K562 (cell line): ENCODE results near the gene DHX35. TPM values are rescaled to one million over a fixed set of nuclear protein-coding genes. Genes with fewer than 3 reads are reported as not detected.

Experiments used
- ARHGAP35 ChIP-seq: fragments of 450-650 bp; IDR thresholded peaks from 2 replicates; pipeline ENCODE4 v1.6.1; 2018; ENCODE audit not compliant: partially characterized antibody
- E2F5 ChIP-seq: sonication (generic); formaldehyde crosslinking; IDR thresholded peaks from 2 replicates; pipeline ENCODE4 v1.8.0; 2022; ENCODE audit warnings: mild to moderate bottlenecking, missing genetic modification reagents
- EWSR1 ChIP-seq: fragments of 450-650 bp; IDR thresholded peaks from 2 replicates; pipeline ENCODE4 v1.6.1; 2018; ENCODE audit warnings: borderline replicate concordance, mild to moderate bottlenecking, low read depth, moderate library complexity; ENCODE audit not compliant: partially characterized antibody
- GATAD2B ChIP-seq: fragments of 450-650 bp; IDR thresholded peaks from 2 replicates; pipeline ENCODE4 v1.6.1; 2017; ENCODE audit warnings: mild to moderate bottlenecking, borderline replicate concordance
- HDAC2 ChIP-seq: fragments of 450-650 bp; IDR thresholded peaks from 2 replicates; pipeline ENCODE4 v1.6.1; 2016; ENCODE audit warnings: mild to moderate bottlenecking
- IFI16 ChIP-seq: fragments of 250-450 bp; sonication (Bioruptor Pico); IDR thresholded peaks from 2 replicates; pipeline ENCODE4 v2.1.2; 2022; ENCODE audit warnings: mild to moderate bottlenecking, inconsistent platforms
- KAT7 ChIP-seq: sonication (generic); formaldehyde crosslinking; IDR thresholded peaks from 2 replicates; pipeline ENCODE4 v1.8.0; 2022; ENCODE audit warnings: missing genetic modification reagents, mild to moderate bottlenecking, borderline replicate concordance
- KDM1A ChIP-seq, 2 experiments: fragments of 450-650 bp; IDR thresholded peaks; 2 replicates each; pipeline ENCODE4 v1.6.1; 2016; ENCODE audit warnings: mild to moderate bottlenecking in 2 of 2
- KDM2B ChIP-seq: fragments of 250-450 bp; sonication (Bioruptor Pico); IDR thresholded peaks from 2 replicates; pipeline ENCODE4 v1.8.0; 2021; ENCODE audit warnings: mild to moderate bottlenecking, moderate library complexity
- MXI1 ChIP-seq: IDR thresholded peaks from 2 replicates; pipeline ENCODE4 v1.6.1; 2011; ENCODE audit warnings: low read depth, mild to moderate bottlenecking, improper control_type of control experiment, low read length
- NELFE ChIP-seq: IDR thresholded peaks from 2 replicates; pipeline ENCODE4 v1.6.1; 2011; ENCODE audit warnings: mild to moderate bottlenecking; ENCODE audit not compliant: insufficient read depth, insufficient read length
- POLR3A ChIP-seq: IDR thresholded peaks from 2 replicates; pipeline ENCODE4 v1.6.1; 2011; ENCODE audit warnings: borderline replicate concordance, mild to moderate bottlenecking, moderate library complexity; ENCODE audit not compliant: insufficient read length, insufficient read depth; ENCODE audit errors: extremely low read depth
- PTBP1 ChIP-seq: fragments of 200-400 bp; formaldehyde crosslinking; IDR thresholded peaks from 2 replicates; pipeline ENCODE4 v1.6.1; 2017; ENCODE audit warnings: low read depth, low read length
- PURB ChIP-seq: sonication (generic); formaldehyde crosslinking; IDR thresholded peaks from 2 replicates; pipeline ENCODE4 v1.9.0; 2021; ENCODE audit warnings: low read depth, mild to moderate bottlenecking, missing genetic modification reagents
- PYGO2 ChIP-seq: fragments of 450-650 bp; IDR thresholded peaks from 2 replicates; pipeline ENCODE4 v1.6.1; 2016; ENCODE audit warnings: mild to moderate bottlenecking, missing genetic modification characterization, moderate library complexity, missing compliant biosample characterization
- SP2 ChIP-seq: IDR thresholded peaks from 2 replicates; pipeline ENCODE4 v1.6.1; 2011; ENCODE audit warnings: mild to moderate bottlenecking, low read depth, low read length, moderate library complexity; ENCODE audit not compliant: poor library complexity, severe bottlenecking; ENCODE audit errors: extremely low read depth
- STAT5A ChIP-seq: IDR thresholded peaks from 2 replicates; pipeline ENCODE4 v1.6.1; 2012; ENCODE audit warnings: low read length, inconsistent platforms, borderline replicate concordance
- TFE3 ChIP-seq: fragments of 450-650 bp; formaldehyde crosslinking; IDR thresholded peaks from 2 replicates; pipeline ENCODE4 v1.4.0; 2020; ENCODE audit warnings: mild to moderate bottlenecking, mixed read lengths
- THRB ChIP-seq: fragments of 450-650 bp; formaldehyde crosslinking; conservative IDR thresholded peaks from 2 replicates; pipeline ENCODE4 v1.4.0; 2022; ENCODE audit warnings: mild to moderate bottlenecking, missing genetic modification characterization
- ZBTB26 ChIP-seq: fragments of 450-650 bp; formaldehyde crosslinking; IDR thresholded peaks from 2 replicates; pipeline ENCODE4 v1.4.0; 2022; ENCODE audit warnings: missing genetic modification characterization
- ZNF12 ChIP-seq: sonication (generic); formaldehyde crosslinking; IDR thresholded peaks from 2 replicates; pipeline ENCODE4 v1.4.0; 2020; ENCODE audit warnings: mild to moderate bottlenecking, missing genetic modification reagents
- ZNF445 ChIP-seq: fragments of 250-450 bp; sonication (Bioruptor Pico); IDR thresholded peaks from 2 replicates; pipeline ENCODE4 v1.4.0; 2020; ENCODE audit warnings: low read depth, mild to moderate bottlenecking, moderate library complexity
- ZNF655 ChIP-seq: fragments of 250-450 bp; sonication (Bioruptor Pico); IDR thresholded peaks from 2 replicates; pipeline ENCODE4 v1.5.0; 2021
- ZNF785 ChIP-seq: fragments of 250-450 bp; sonication (Bioruptor Pico); IDR thresholded peaks from 2 replicates; pipeline ENCODE4 v1.4.0; 2020; ENCODE audit warnings: mild to moderate bottlenecking
- polyA plus RNA-seq, 8 experiments: library from polyadenylated mRNA; depleted of rRNA in 4 of 8; stranded (reverse) in 5 of 8; unstranded in 3 of 8; fragments of >200 nt; fragmentation: Nextera tagmentation in 2 of 8; fragmentation: Illumina TruSeq in 1 of 8; extraction: Ambion mirVana in 2 of 8; extraction: Trizol in 1 of 8; gene quantifications; 2 replicates each; pipeline versions ENCODE4 v1.2.1 to v1.2.3, GENCODE V29; 2011 to 2014; ENCODE audit warnings: inconsistent platforms in 1 of 8, missing spikeins in 1 of 8
- total RNA-seq, 7 experiments: library from RNA; depleted of rRNA in 6 of 7; stranded (reverse); fragments of >200 nt in 6 of 7; fragmentation: Illumina TruSeq in 2 of 7; extraction: Trizol in 2 of 7; gene quantifications; 2 replicates each; pipeline versions ENCODE4 v1.2.1 to v1.2.3, GENCODE V29; 2011 to 2021; ENCODE audit warnings: low replicate concordance in 1 of 7

The DHX35 gene
- total and polyA plus RNA-seq, 9 of the 15 experiments (the other 6 are each of a cell fraction or from before 2014, with no cell fraction given) = 6.5 to 25.6 (median 16.9) TPM

GRCh38 chr20:38947931-38948362, 14.2 kb upstream of the DHX35 start (continued):
- TF ChIP-seq THRB = no peak
- no peak for TF ChIP-seq ZNF12
- no peak for TF ChIP-seq POLR3A
- TF ChIP-seq KAT7 (CRISPR knock-in tag) = no peak; the same call in 1 of the 2 replicates
- TF ChIP-seq TFE3 (CRISPR knock-in tag) = no peak
- TF ChIP-seq IFI16 = no peak
- no peak for TF ChIP-seq ARHGAP35
- peak; percentile 84; the same call in 1 of the 2 replicates for TF ChIP-seq MXI1
- TF ChIP-seq ZNF655 (CRISPR knock-in tag) = no peak
- TF ChIP-seq KDM2B (CRISPR knock-in tag) = no peak
- peak; percentile 87 for TF ChIP-seq HDAC2
- TF ChIP-seq PURB (CRISPR knock-in tag) = no peak
- peak; percentile 99 for TF ChIP-seq STAT5A
- TF ChIP-seq GATAD2B = no peak; the same call in 1 of the 2 replicates
- TF ChIP-seq ZBTB26 (CRISPR knock-in tag) = no peak
- TF ChIP-seq SP2 = no peak
- TF ChIP-seq NELFE = no peak
- peak; percentile 44; the same call in 1 of the 2 replicates for TF ChIP-seq ZNF445 (CRISPR knock-in tag)
- no peak for TF ChIP-seq E2F5
- 0 out of 2 replicates have a peak, but pooled peaks have one; percentile 58 for TF ChIP-seq PTBP1
- TF ChIP-seq KDM1A (IDR thresholded peaks at IDR 0.05) = peak; percentile 82 to 89
- TF ChIP-seq EWSR1 = no peak
- peak; percentile 71 for TF ChIP-seq PYGO2 (tag)
- TF ChIP-seq ZNF785 (CRISPR knock-in tag) = no peak
